K562 (cell line): Measurements from ENCODE around the gene UGT2A1.

Experiments used
- CHD2 ChIP-seq: IDR thresholded peaks from 2 replicates; pipeline ENCODE4 v1.6.1; 2011; ENCODE audit warnings: low read depth, low read length
- EZH2 ChIP-seq: IDR thresholded peaks from 2 replicates; pipeline ENCODE4 v1.6.1; 2012; ENCODE audit warnings: low read depth, mild to moderate bottlenecking, inconsistent platforms, low read length, borderline replicate concordance
- FOXM1 ChIP-seq, 2 experiments: fragments of 450-650 bp in 1 of 2; sonication (generic) in 1 of 2; formaldehyde crosslinking in 1 of 2; IDR thresholded peaks; 2 replicates each; pipeline versions ENCODE4 v1.6.1 to v1.9.0; 2017 to 2022; ENCODE audit warnings: low read depth in 2 of 2, mild to moderate bottlenecking in 2 of 2, missing genetic modification reagents in 1 of 2, moderate library complexity in 1 of 2
- SIRT6 ChIP-seq: IDR thresholded peaks from one replicate; pipeline ENCODE4 v1.6.1; 2012; ENCODE audit warnings: low read depth, mild to moderate bottlenecking, control low read depth, inconsistent platforms, low read length, moderate library complexity
- SMARCC2 ChIP-seq: fragments of 450-650 bp; IDR thresholded peaks from 2 replicates; pipeline ENCODE4 v1.6.1; 2017; ENCODE audit warnings: antibody characterized with exemption, moderate library complexity, mild to moderate bottlenecking, low read depth
- ZNF143 ChIP-seq: sonication (generic); formaldehyde crosslinking; IDR thresholded peaks from 2 replicates; pipeline ENCODE4 v1.9.0; 2022; ENCODE audit warnings: mild to moderate bottlenecking, missing genetic modification reagents
- ZNF79 ChIP-seq: fragments of 250-450 bp; sonication (Bioruptor Pico); IDR thresholded peaks from 2 replicates; pipeline ENCODE4 v1.4.0; 2020; ENCODE audit warnings: low read depth, mild to moderate bottlenecking, moderate library complexity
- TF ChIP-seq, protein P1 (sequence below), 3 experiments: IDR thresholded peaks in 2 of 3; conservative IDR thresholded peaks in 1 of 3; 2 replicates each; pipeline ENCODE4 v1.5.1; 2011 to 2012; ENCODE audit warnings: low read length in 3 of 3, mild to moderate bottlenecking in 3 of 3, control low read depth in 2 of 3, improper control_type of control experiment in 1 of 3, inconsistent platforms in 1 of 3, low read depth in 1 of 3, mixed read lengths in 1 of 3, moderate library complexity in 1 of 3; ENCODE audit not compliant: insufficient read depth in 2 of 3
- TF ChIP-seq, protein P2 (sequence below): fragments of 450-650 bp; formaldehyde crosslinking; IDR thresholded peaks from 2 replicates; pipeline ENCODE4 v1.4.0; 2022; ENCODE audit warnings: missing genetic modification characterization
- TF ChIP-seq, protein P3 (sequence below): sonication (generic); formaldehyde crosslinking; IDR thresholded peaks from 2 replicates; pipeline ENCODE4 v1.5.0; 2020; ENCODE audit warnings: missing genetic modification reagents
- TF ChIP-seq, protein P4 (sequence below): IDR thresholded peaks from 2 replicates; pipeline ENCODE4 v1.6.1; 2016; ENCODE audit warnings: missing genetic modification characterization, missing compliant biosample characterization
- TF ChIP-seq, protein P5 (sequence below): sonication (generic); formaldehyde crosslinking; IDR thresholded peaks from 2 replicates; pipeline ENCODE4 v1.9.0; 2022; ENCODE audit warnings: mild to moderate bottlenecking, missing genetic modification reagents

DNA sequence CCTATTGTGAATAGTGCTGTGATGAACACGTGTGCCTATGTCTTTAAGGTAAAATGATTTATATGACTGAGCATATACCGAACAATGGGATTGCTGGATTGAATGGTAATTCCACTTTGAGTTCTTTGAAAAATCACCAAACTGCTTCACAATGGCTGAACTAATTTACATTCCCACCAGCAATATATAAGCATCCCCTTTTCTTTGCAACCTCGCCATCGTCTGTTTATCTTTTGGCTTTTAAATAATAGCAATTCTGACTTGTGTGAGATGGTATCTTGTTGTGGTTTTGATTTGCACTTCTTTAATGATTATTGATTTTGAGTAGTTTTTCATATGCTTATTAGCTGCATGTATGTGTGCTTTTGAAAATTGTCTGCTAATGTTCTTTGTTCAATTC, 31.8 kb upstream of the UGT2A1 start:
- TF ChIP-seq ZNF143 (CRISPR knock-in tag): no peak
- TF ChIP-seq, protein P1, sequence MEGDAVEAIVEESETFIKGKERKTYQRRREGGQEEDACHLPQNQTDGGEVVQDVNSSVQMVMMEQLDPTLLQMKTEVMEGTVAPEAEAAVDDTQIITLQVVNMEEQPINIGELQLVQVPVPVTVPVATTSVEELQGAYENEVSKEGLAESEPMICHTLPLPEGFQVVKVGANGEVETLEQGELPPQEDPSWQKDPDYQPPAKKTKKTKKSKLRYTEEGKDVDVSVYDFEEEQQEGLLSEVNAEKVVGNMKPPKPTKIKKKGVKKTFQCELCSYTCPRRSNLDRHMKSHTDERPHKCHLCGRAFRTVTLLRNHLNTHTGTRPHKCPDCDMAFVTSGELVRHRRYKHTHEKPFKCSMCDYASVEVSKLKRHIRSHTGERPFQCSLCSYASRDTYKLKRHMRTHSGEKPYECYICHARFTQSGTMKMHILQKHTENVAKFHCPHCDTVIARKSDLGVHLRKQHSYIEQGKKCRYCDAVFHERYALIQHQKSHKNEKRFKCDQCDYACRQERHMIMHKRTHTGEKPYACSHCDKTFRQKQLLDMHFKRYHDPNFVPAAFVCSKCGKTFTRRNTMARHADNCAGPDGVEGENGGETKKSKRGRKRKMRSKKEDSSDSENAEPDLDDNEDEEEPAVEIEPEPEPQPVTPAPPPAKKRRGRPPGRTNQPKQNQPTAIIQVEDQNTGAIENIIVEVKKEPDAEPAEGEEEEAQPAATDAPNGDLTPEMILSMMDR (IDR thresholded peaks at IDR 0.05 in 2 of 3, conservative IDR thresholded peaks at IDR 0.05 in 1 of 3; ENCODE audit: insufficient read depth in 2 of 3, low read depth in 1 of 3, low read length in 3 of 3): no peak
- TF ChIP-seq, protein P2, sequence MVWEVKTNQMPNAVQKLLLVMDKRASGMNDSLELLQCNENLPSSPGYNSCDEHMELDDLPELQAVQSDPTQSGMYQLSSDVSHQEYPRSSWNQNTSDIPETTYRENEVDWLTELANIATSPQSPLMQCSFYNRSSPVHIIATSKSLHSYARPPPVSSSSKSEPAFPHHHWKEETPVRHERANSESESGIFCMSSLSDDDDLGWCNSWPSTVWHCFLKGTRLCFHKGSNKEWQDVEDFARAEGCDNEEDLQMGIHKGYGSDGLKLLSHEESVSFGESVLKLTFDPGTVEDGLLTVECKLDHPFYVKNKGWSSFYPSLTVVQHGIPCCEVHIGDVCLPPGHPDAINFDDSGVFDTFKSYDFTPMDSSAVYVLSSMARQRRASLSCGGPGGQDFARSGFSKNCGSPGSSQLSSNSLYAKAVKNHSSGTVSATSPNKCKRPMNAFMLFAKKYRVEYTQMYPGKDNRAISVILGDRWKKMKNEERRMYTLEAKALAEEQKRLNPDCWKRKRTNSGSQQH (CRISPR knock-in tag): no peak
- TF ChIP-seq, protein P3, sequence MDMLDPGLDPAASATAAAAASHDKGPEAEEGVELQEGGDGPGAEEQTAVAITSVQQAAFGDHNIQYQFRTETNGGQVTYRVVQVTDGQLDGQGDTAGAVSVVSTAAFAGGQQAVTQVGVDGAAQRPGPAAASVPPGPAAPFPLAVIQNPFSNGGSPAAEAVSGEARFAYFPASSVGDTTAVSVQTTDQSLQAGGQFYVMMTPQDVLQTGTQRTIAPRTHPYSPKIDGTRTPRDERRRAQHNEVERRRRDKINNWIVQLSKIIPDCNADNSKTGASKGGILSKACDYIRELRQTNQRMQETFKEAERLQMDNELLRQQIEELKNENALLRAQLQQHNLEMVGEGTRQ: no peak
- no peak for TF ChIP-seq SMARCC2
- TF ChIP-seq FOXM1 (IDR thresholded peaks at IDR 0.05; ENCODE audit: low read depth): no peak
- TF ChIP-seq FOXM1 (CRISPR knock-in tag; IDR thresholded peaks at IDR 0.05; ENCODE audit: low read depth): no peak
- TF ChIP-seq, protein P4, sequence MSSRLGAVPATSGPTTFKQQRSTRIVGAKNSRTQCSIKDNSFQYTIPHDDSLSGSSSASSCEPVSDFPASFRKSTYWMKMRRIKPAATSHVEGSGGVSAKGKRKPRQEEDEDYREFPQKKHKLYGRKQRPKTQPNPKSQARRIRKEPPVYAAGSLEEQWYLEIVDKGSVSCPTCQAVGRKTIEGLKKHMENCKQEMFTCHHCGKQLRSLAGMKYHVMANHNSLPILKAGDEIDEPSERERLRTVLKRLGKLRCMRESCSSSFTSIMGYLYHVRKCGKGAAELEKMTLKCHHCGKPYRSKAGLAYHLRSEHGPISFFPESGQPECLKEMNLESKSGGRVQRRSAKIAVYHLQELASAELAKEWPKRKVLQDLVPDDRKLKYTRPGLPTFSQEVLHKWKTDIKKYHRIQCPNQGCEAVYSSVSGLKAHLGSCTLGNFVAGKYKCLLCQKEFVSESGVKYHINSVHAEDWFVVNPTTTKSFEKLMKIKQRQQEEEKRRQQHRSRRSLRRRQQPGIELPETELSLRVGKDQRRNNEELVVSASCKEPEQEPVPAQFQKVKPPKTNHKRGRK (tag): no peak
- TF ChIP-seq, protein P5, sequence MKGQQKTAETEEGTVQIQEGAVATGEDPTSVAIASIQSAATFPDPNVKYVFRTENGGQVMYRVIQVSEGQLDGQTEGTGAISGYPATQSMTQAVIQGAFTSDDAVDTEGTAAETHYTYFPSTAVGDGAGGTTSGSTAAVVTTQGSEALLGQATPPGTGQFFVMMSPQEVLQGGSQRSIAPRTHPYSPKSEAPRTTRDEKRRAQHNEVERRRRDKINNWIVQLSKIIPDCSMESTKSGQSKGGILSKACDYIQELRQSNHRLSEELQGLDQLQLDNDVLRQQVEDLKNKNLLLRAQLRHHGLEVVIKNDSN (CRISPR knock-in tag): no peak
- no peak for TF ChIP-seq CHD2
- no peak for TF ChIP-seq SIRT6
- TF ChIP-seq ZNF79 (CRISPR knock-in tag): no peak
- TF ChIP-seq EZH2: no peak
